HepG2 (cell line): ENCODE data around the gene ANAPC16. TPM values are rescaled to one million over a fixed set of nuclear protein-coding genes. Genes with fewer than 3 reads are reported as not detected.

Experiments used
- CTCF ChIP-seq: sonication (generic); formaldehyde crosslinking; IDR thresholded peaks from 2 replicates; pipeline ENCODE4 v1.5.0; 2020; ENCODE audit warnings: mild to moderate bottlenecking, missing genetic modification reagents, moderate library complexity
- ERF ChIP-seq: IDR thresholded peaks from 2 replicates; pipeline ENCODE4 v1.6.1; 2018; ENCODE audit warnings: missing biosample characterization, missing genetic modification reagents
- MIER3 ChIP-seq: IDR thresholded peaks from 2 replicates; pipeline ENCODE4 v1.6.1; 2016; ENCODE audit warnings: missing compliant biosample characterization, borderline replicate concordance
- MTF1 ChIP-seq: sonication (generic); formaldehyde crosslinking; IDR thresholded peaks from 2 replicates; pipeline ENCODE4 v1.5.0; 2020; ENCODE audit warnings: missing genetic modification reagents
- NFKB2 ChIP-seq: sonication (generic); formaldehyde crosslinking; IDR thresholded peaks from 2 replicates; pipeline ENCODE4 v1.4.0; 2020; ENCODE audit warnings: missing genetic modification reagents, borderline replicate concordance
- NFRKB ChIP-seq: fragments of 450-650 bp; IDR thresholded peaks from 2 replicates; pipeline ENCODE4 v1.6.1; 2017
- SAFB2 ChIP-seq: sonication (generic); formaldehyde crosslinking; IDR thresholded peaks from 2 replicates; pipeline ENCODE4 v1.5.1; 2020; ENCODE audit warnings: missing genetic modification reagents, low read depth, mild to moderate bottlenecking, borderline replicate concordance
- SALL2 ChIP-seq: sonication (generic); formaldehyde crosslinking; IDR thresholded peaks from 2 replicates; pipeline ENCODE4 v1.8.1; 2023; ENCODE audit warnings: mild to moderate bottlenecking, missing genetic modification reagents, inconsistent platforms
- SCMH1 ChIP-seq: sonication (generic); formaldehyde crosslinking; IDR thresholded peaks from 2 replicates; pipeline ENCODE4 v1.9.0; 2021; ENCODE audit warnings: missing genetic modification reagents, mild to moderate bottlenecking, borderline replicate concordance
- SP2 ChIP-seq: sonication (generic); formaldehyde crosslinking; IDR thresholded peaks from 2 replicates; pipeline ENCODE4 v1.5.1; 2020; ENCODE audit warnings: mild to moderate bottlenecking, missing genetic modification reagents
- TP53 ChIP-seq: sonication (generic); formaldehyde crosslinking; conservative IDR thresholded peaks from 2 replicates; pipeline ENCODE4 v1.4.0; 2020; ENCODE audit warnings: missing genetic modification reagents
- ZBTB34 ChIP-seq: sonication (generic); formaldehyde crosslinking; IDR thresholded peaks from 2 replicates; pipeline ENCODE4 v1.8.0; 2022; ENCODE audit warnings: mild to moderate bottlenecking, missing genetic modification reagents
- ZBTB4 ChIP-seq: sonication (generic); formaldehyde crosslinking; IDR thresholded peaks from 2 replicates; pipeline ENCODE4 v1.4.0; 2020; ENCODE audit warnings: missing genetic modification reagents, mild to moderate bottlenecking, borderline replicate concordance
- ZFP36L1 ChIP-seq: sonication (generic); formaldehyde crosslinking; IDR thresholded peaks from 2 replicates; pipeline ENCODE4 v1.8.0; 2022; ENCODE audit warnings: mild to moderate bottlenecking, missing genetic modification reagents, moderate library complexity
- ZNF143 ChIP-seq: sonication (generic); formaldehyde crosslinking; IDR thresholded peaks from 2 replicates; pipeline ENCODE4 v1.4.0; 2020; ENCODE audit warnings: missing genetic modification reagents
- ZNF232 ChIP-seq: sonication (generic); formaldehyde crosslinking; IDR thresholded peaks from 2 replicates; pipeline ENCODE4 v1.4.0; 2020; ENCODE audit warnings: missing genetic modification reagents, borderline replicate concordance
- ZNF275 ChIP-seq: sonication (generic); formaldehyde crosslinking; IDR thresholded peaks from 2 replicates; pipeline ENCODE4 v1.8.0; 2022; ENCODE audit warnings: missing genetic modification reagents, mild to moderate bottlenecking, inconsistent platforms, borderline replicate concordance
- ZNF331 ChIP-seq: sonication (generic); formaldehyde crosslinking; IDR thresholded peaks from 2 replicates; pipeline ENCODE4 v1.4.0; 2020; ENCODE audit warnings: missing genetic modification reagents
- ZNF557 ChIP-seq: sonication (generic); formaldehyde crosslinking; IDR thresholded peaks from 2 replicates; pipeline ENCODE4 v1.4.0; 2020; ENCODE audit warnings: missing genetic modification reagents
- ZNF580 ChIP-seq: IDR thresholded peaks from 2 replicates; pipeline ENCODE4 v1.6.1; 2016; ENCODE audit warnings: low read depth, borderline replicate concordance
- ZNF766 ChIP-seq: sonication (generic); formaldehyde crosslinking; IDR thresholded peaks from 2 replicates; pipeline ENCODE4 v1.5.0; 2020; ENCODE audit warnings: missing genetic modification reagents, borderline replicate concordance
- polyA plus RNA-seq, 8 experiments: library from polyadenylated mRNA; depleted of rRNA in 3 of 8; stranded (reverse) in 7 of 8; unstranded in 1 of 8; fragments of >200 nt; fragmentation: Illumina TruSeq in 4 of 8; extraction: Trizol in 4 of 8; gene quantifications; 2 replicates each; pipeline versions ENCODE4 v1.2.1 to v1.2.3, GENCODE V29; 2011 to 2016; ENCODE audit warnings: low read depth in 4 of 8, missing spikeins in 1 of 8, mixed read lengths in 1 of 8; ENCODE audit not compliant: insufficient read depth in 1 of 8
- total RNA-seq, 5 experiments: library from RNA; depleted of rRNA; stranded (reverse); fragments of >200 nt; fragmentation: Illumina TruSeq; extraction: Trizol; gene quantifications; 2 replicates each; pipeline ENCODE4 v1.2.3, GENCODE V29; 2016; ENCODE audit warnings: low read depth in 1 of 5

Gene ANAPC16
- total and polyA plus RNA-seq, 2 of the 13 experiments (the other 11 are each of a cell fraction or from before 2014, with no cell fraction given): 74.8 to 89.4 TPM

- TF ChIP-seq ZNF580 (peak; percentile 87; the same call in 1 of the 2 replicates), TP53 (peak; percentile 86), ZBTB34 (CRISPR knock-in tag) (no peak), ZFP36L1 (CRISPR knock-in tag) (peak; percentile 80; the same call in 1 of the 2 replicates), ZNF557 (CRISPR knock-in tag) (peak; percentile 91), SAFB2 (CRISPR knock-in tag) (peak; percentile 94), CTCF (CRISPR knock-in tag) (no peak; the same call in 1 of the 2 replicates), SALL2 (CRISPR knock-in tag) (peak; percentile 97), SCMH1 (CRISPR knock-in tag) (no peak), SP2 (CRISPR knock-in tag) (peak; percentile 72), ZNF232 (peak; percentile 97; the same call in 1 of the 2 replicates), NFRKB (no peak), ZNF766 (CRISPR knock-in tag) (peak; percentile 92; the same call in 1 of the 2 replicates), ZNF331 (CRISPR knock-in tag) (peak; percentile 79), ZNF143 (peak; percentile 41; the same call in 1 of the 2 replicates), ERF (CRISPR knock-in tag) (peak; percentile 95), MTF1 (CRISPR knock-in tag) (0 out of 2 replicates have a peak, but pooled peaks have one; percentile 78), MIER3 (CRISPR knock-in tag) (peak; percentile 74), ZBTB4 (peak; percentile 68), NFKB2 (CRISPR knock-in tag) (peak; percentile 98; the same call in 1 of the 2 replicates), ZNF275 (CRISPR knock-in tag) (peak; percentile 93; the same call in 1 of the 2 replicates)
Observed at GRCh38 chr10:72273410-72274212, 57.8 kb downstream of the ANAPC16 start, which contains the start of gene DDIT4 (continued).
